ENCODE results near the gene PQBP1.

Gene PQBP1

GRCh38 chrX:48937054-48937907 lies 39.6 kb downstream of the PQBP1 start:
- Histone ChIP-seq H3K27me3 (ENCODE audit: control insufficient read depth, insufficient read depth, low read length) (no peaks in the 10 kb centered on the region), H3K27ac (ENCODE audit: low read length) (no peak overlapping the region), H3K36me3 (ENCODE audit: control insufficient read depth, insufficient read depth, low read length) (peaks cover 7% of the 10 kb centered on the region; the same call in 1 of the 2 replicates), H3K4me3 (ENCODE audit: low read length) (no peak overlapping the region), H3K4me1 (ENCODE audit: control insufficient read depth, insufficient read depth, low read length) (peaks cover 4% of the 10 kb centered on the region; the same call in 1 of the 2 replicates), H3K9me3 (ENCODE audit: control insufficient read depth, insufficient read depth, low read length) (no peaks in the 10 kb centered on the region)
- DNase-seq (ENCODE audit: low read depth, low spot score), result no peak
- WGBS (ENCODE audit: insufficient coverage, insufficient read length), result no CpG with 5 or more reads among the region's 9 CpGs

GRCh38 chrX:48938721-48939425 lies 41.1 kb downstream of the PQBP1 start:
- Histone ChIP-seq H3K9me3 (ENCODE audit: control insufficient read depth, insufficient read depth, low read length) (no peaks in the 10 kb centered on the region), H3K36me3 (ENCODE audit: control insufficient read depth, insufficient read depth, low read length) (peaks cover 6% of the 10 kb centered on the region; the same call in 1 of the 2 replicates), H3K4me1 (ENCODE audit: control insufficient read depth, insufficient read depth, low read length) (peaks cover 4% of the 10 kb centered on the region; the same call in 1 of the 2 replicates), H3K4me3 (ENCODE audit: low read length) (no peak overlapping the region), H3K27ac (ENCODE audit: low read length) (no peak overlapping the region), H3K27me3 (ENCODE audit: control insufficient read depth, insufficient read depth, low read length) (no peaks in the 10 kb centered on the region)
- DNase-seq (ENCODE audit: low read depth, low spot score), result no peak
- WGBS (ENCODE audit: insufficient coverage, insufficient read length), result no CpG with 5 or more reads among the region's 1 CpG

GRCh38 chrX:48939524-48940228 lies 41.9 kb downstream of the PQBP1 start:
- Histone ChIP-seq H3K4me1 (ENCODE audit: control insufficient read depth, insufficient read depth, low read length) (peaks cover 4% of the 10 kb centered on the region; the same call in 1 of the 2 replicates), H3K4me3 (ENCODE audit: low read length) (no peak overlapping the region), H3K27me3 (ENCODE audit: control insufficient read depth, insufficient read depth, low read length) (no peaks in the 10 kb centered on the region), H3K27ac (ENCODE audit: low read length) (no peak overlapping the region), H3K9me3 (ENCODE audit: control insufficient read depth, insufficient read depth, low read length) (no peaks in the 10 kb centered on the region), H3K36me3 (ENCODE audit: control insufficient read depth, insufficient read depth, low read length) (peaks cover 2% of the 10 kb centered on the region; the same call in 1 of the 2 replicates)
- no CpG with 5 or more reads among the region's 3 CpGs for WGBS (ENCODE audit: insufficient coverage, insufficient read length)
- no peak for DNase-seq (ENCODE audit: low read depth, low spot score)

- Histone ChIP-seq H3K27me3 (ENCODE audit: control insufficient read depth, insufficient read depth, low read length) (no peaks in the 10 kb centered on the region), H3K4me1 (ENCODE audit: control insufficient read depth, insufficient read depth, low read length) (peaks cover 4% of the 10 kb centered on the region; the same call in 1 of the 2 replicates), H3K36me3 (ENCODE audit: control insufficient read depth, insufficient read depth, low read length) (peaks cover 2% of the 10 kb centered on the region; the same call in 1 of the 2 replicates), H3K9me3 (ENCODE audit: control insufficient read depth, insufficient read depth, low read length) (no peaks in the 10 kb centered on the region), H3K27ac (ENCODE audit: low read length) (no peak overlapping the region), H3K4me3 (ENCODE audit: low read length) (no peak overlapping the region)
- no peak for DNase-seq (ENCODE audit: low read depth, low spot score)
- WGBS (ENCODE audit: insufficient coverage, insufficient read length), result no CpG with 5 or more reads among the region's 2 CpGs
Observed at GRCh38 chrX:48940404-48940955, 42.8 kb downstream of the PQBP1 start.

GRCh38 chrX:48942895-48943294 lies 45.2 kb downstream of the PQBP1 start:
- Histone ChIP-seq H3K27me3 (ENCODE audit: control insufficient read depth, insufficient read depth, low read length) (no peaks in the 10 kb centered on the region), H3K27ac (ENCODE audit: low read length) (no peak overlapping the region), H3K4me1 (ENCODE audit: control insufficient read depth, insufficient read depth, low read length) (no peaks in the 10 kb centered on the region), H3K9me3 (ENCODE audit: control insufficient read depth, insufficient read depth, low read length) (no peaks in the 10 kb centered on the region), H3K4me3 (ENCODE audit: low read length) (no peak overlapping the region), H3K36me3 (ENCODE audit: control insufficient read depth, insufficient read depth, low read length) (peaks cover 2% of the 10 kb centered on the region; the same call in 1 of the 2 replicates)
- DNase-seq (ENCODE audit: low read depth, low spot score), result no peak
- no CpG with 5 or more reads among the region's 2 CpGs for WGBS (ENCODE audit: insufficient coverage, insufficient read length)

GRCh38 chrX:48945517-48946348 lies 48.0 kb downstream of the PQBP1 start:
- Histone ChIP-seq H3K4me1 (ENCODE audit: control insufficient read depth, insufficient read depth, low read length) (no peaks in the 10 kb centered on the region), H3K27me3 (ENCODE audit: control insufficient read depth, insufficient read depth, low read length) (no peaks in the 10 kb centered on the region), H3K36me3 (ENCODE audit: control insufficient read depth, insufficient read depth, low read length) (no peaks in the 10 kb centered on the region), H3K4me3 (ENCODE audit: low read length) (no peak overlapping the region), H3K27ac (ENCODE audit: low read length) (no peak overlapping the region), H3K9me3 (ENCODE audit: control insufficient read depth, insufficient read depth, low read length) (no peaks in the 10 kb centered on the region)
- no peak for DNase-seq (ENCODE audit: low read depth, low spot score)
- WGBS (ENCODE audit: insufficient coverage, insufficient read length), result no CpG with 5 or more reads among the region's 8 CpGs

GRCh38 chrX:48948589-48948988 lies 50.9 kb downstream of the PQBP1 start:
- no peaks in the 10 kb centered on the region for H3K36me3 ChIP-seq (ENCODE audit: control insufficient read depth, insufficient read depth, low read length)
- DNase-seq (ENCODE audit: low read depth, low spot score), result no peak
- H3K4me1 ChIP-seq (ENCODE audit: control insufficient read depth, insufficient read depth, low read length), result no peaks in the 10 kb centered on the region
- H3K4me3 ChIP-seq (ENCODE audit: low read length), result no peak overlapping the region
- no CpG with 5 or more reads among the region's 1 CpG for WGBS (ENCODE audit: insufficient coverage, insufficient read length)
- no peak overlapping the region for H3K27ac ChIP-seq (ENCODE audit: low read length)
- no peaks in the 10 kb centered on the region for H3K9me3 ChIP-seq (ENCODE audit: control insufficient read depth, insufficient read depth, low read length)
- no peaks in the 10 kb centered on the region for H3K27me3 ChIP-seq (ENCODE audit: control insufficient read depth, insufficient read depth, low read length)

Data from iPS DF 6.9 (cell line).